IMR-90 (cell line): ENCODE results near the gene NRF1. TPM values are rescaled to one million over a fixed set of nuclear protein-coding genes. Genes with fewer than 3 reads are reported as not detected.

Source experiments
- ATAC-seq: fragments of 200-7000 bp; cut with Tn5 transposase; 2 replicates; pipeline ENCODE4 v1.9.1; 2020; ENCODE audit warnings: low read depth, mild to moderate bottlenecking, moderate library complexity
- BruUV-seq: library from RNA; stranded (reverse); fragments of 400-500 nt; replicated peaks from 2 replicates; lab custom pipeline; 2021; lab: Mats Ljungman, UMichigan
- CTCF ChIA-PET: fragments of 300-600 bp; formaldehyde crosslinking; extraction: SDS; loops from one replicate; lab custom pipeline; 2021; ENCODE audit warnings: antibody characterized with exemption; lab: Yijun Ruan, JAX
- POLR2A ChIA-PET: fragments of 300-600 bp; sonication (Branson Sonifier 250); formaldehyde crosslinking; loops from one replicate; lab custom pipeline; 2022; ENCODE audit warnings: antibody characterized with exemption; ENCODE audit not compliant: unreplicated experiment; lab: Charles Lee
- DNase-seq: peaks from one replicate; pipeline ENCODE4 v3.0.0; 2013
- H2AFZ ChIP-seq: replicated peaks from 2 replicates; pipeline ENCODE3; 2013; ENCODE audit warnings: low read length, mild to moderate bottlenecking; ENCODE audit not compliant: poor library complexity
- H2AK5ac ChIP-seq: 2 replicates; pipeline ENCODE4 v1.6.1; 2013; ENCODE audit warnings: low read depth, low read length, inconsistent platforms
- H2AK9ac ChIP-seq: replicated peaks from 2 replicates; pipeline ENCODE3; 2013; ENCODE audit warnings: mild to moderate bottlenecking, low read depth, low read length, moderate library complexity; ENCODE audit not compliant: poor library complexity
- H2BK120ac ChIP-seq: 2 replicates; pipeline ENCODE4 v1.6.1; 2013; ENCODE audit warnings: low read depth, low read length, inconsistent platforms
- H2BK15ac ChIP-seq: 3 replicates; pipeline ENCODE4 v1.6.1; 2013; ENCODE audit warnings: low read depth, low read length, inconsistent platforms
- H2BK20ac ChIP-seq: 2 replicates; pipeline ENCODE4 v1.6.1; 2013; ENCODE audit warnings: low read depth, mild to moderate bottlenecking, inconsistent platforms, low read length, moderate library complexity
- H2BK5ac ChIP-seq: 2 replicates; pipeline ENCODE4 v1.6.1; 2013; ENCODE audit warnings: mild to moderate bottlenecking, low read depth, low read length, inconsistent platforms; ENCODE audit not compliant: poor library complexity, severe bottlenecking
- H3K14ac ChIP-seq: replicated peaks from 2 replicates; pipeline ENCODE4 v1.6.1; 2013; ENCODE audit warnings: low read depth, low read length, inconsistent platforms
- H3K18ac ChIP-seq: 2 replicates; pipeline ENCODE4 v1.6.1; 2013; ENCODE audit warnings: low read depth, low read length, control low read depth
- H3K23ac ChIP-seq: 2 replicates; pipeline ENCODE4 v1.6.1; 2013; ENCODE audit warnings: low read depth, low read length, inconsistent platforms
- H3K27ac ChIP-seq: 2 replicates; pipeline ENCODE4 v1.5.1; 2013; ENCODE audit warnings: mild to moderate bottlenecking, control low read depth, low read length; ENCODE audit not compliant: insufficient read depth
- H3K27me3 ChIP-seq: 2 replicates; pipeline ENCODE4 v1.6.1; 2013; ENCODE audit warnings: low read length; ENCODE audit not compliant: control insufficient read depth, insufficient read depth
- H3K36me3 ChIP-seq: 2 replicates; pipeline ENCODE4 v1.6.1; 2013; ENCODE audit warnings: low read length, mixed read lengths; ENCODE audit not compliant: control insufficient read depth, insufficient read depth
- H3K4ac ChIP-seq: 2 replicates; pipeline ENCODE4 v1.6.1; 2013; ENCODE audit warnings: low read depth, low read length, inconsistent platforms
- H3K4me1 ChIP-seq: 2 replicates; pipeline ENCODE4 v1.6.1; 2013; ENCODE audit warnings: low read length, mixed read lengths; ENCODE audit not compliant: control insufficient read depth, insufficient read depth
- H3K4me2 ChIP-seq: 2 replicates; pipeline ENCODE4 v1.6.1; 2013; ENCODE audit warnings: low read depth, mild to moderate bottlenecking, control low read depth, low read length, moderate library complexity
- H3K4me3 ChIP-seq: 2 replicates; pipeline ENCODE4 v1.5.1; 2013; ENCODE audit warnings: low read depth, mild to moderate bottlenecking, control low read depth, low read length, moderate library complexity; ENCODE audit not compliant: insufficient read depth
- H3K56ac ChIP-seq: 2 replicates; pipeline ENCODE4 v1.6.1; 2013; ENCODE audit warnings: low read length, inconsistent platforms; ENCODE audit not compliant: insufficient read depth; ENCODE audit errors: extremely low read depth
- H3K79me1 ChIP-seq, 2 experiments: 2 replicates each; pipeline ENCODE4 v1.6.1; 2013; ENCODE audit warnings: low read length in 2 of 2, inconsistent platforms in 1 of 2, low read depth in 1 of 2
- H3K9ac ChIP-seq: 2 replicates; pipeline ENCODE4 v1.6.1; 2013; ENCODE audit warnings: low read depth, low read length, control low read depth
- H3K9me1 ChIP-seq: 2 replicates; pipeline ENCODE4 v1.6.1; 2013; ENCODE audit warnings: low read length, inconsistent platforms; ENCODE audit not compliant: insufficient read depth
- H3K9me3 ChIP-seq: 2 replicates; pipeline ENCODE4 v1.6.1; 2013; ENCODE audit warnings: low read length; ENCODE audit not compliant: control insufficient read depth, insufficient read depth
- H4K20me1 ChIP-seq: 2 replicates; pipeline ENCODE4 v1.6.1; 2013; ENCODE audit warnings: low read length, inconsistent platforms; ENCODE audit not compliant: insufficient read depth
- H4K5ac ChIP-seq: 2 replicates; pipeline ENCODE4 v1.6.1; 2013; ENCODE audit warnings: mild to moderate bottlenecking, low read depth, low read length, control low read depth
- H4K8ac ChIP-seq, 2 experiments: 2 replicates each; pipeline ENCODE4 v1.6.1; 2013; ENCODE audit warnings: low read depth in 2 of 2, low read length in 2 of 2, control low read depth in 1 of 2, inconsistent platforms in 1 of 2
- H4K91ac ChIP-seq: 2 replicates; pipeline ENCODE4 v1.6.1; 2013; ENCODE audit warnings: low read depth, low read length, inconsistent platforms; ENCODE audit not compliant: insufficient read depth
- BHLHE40 ChIP-seq: fragments of 150-350 bp; IDR thresholded peaks from 2 replicates; pipeline ENCODE4 v1.6.1; 2016; ENCODE audit warnings: mild to moderate bottlenecking, low read depth, low read length
- CEBPB ChIP-seq: IDR thresholded peaks from 2 replicates; pipeline ENCODE4 v1.6.1; 2012; ENCODE audit warnings: low read depth, low read length, improper control_type of control experiment
- CHD1 ChIP-seq: IDR thresholded peaks from 2 replicates; pipeline ENCODE4 v1.6.1; 2012; ENCODE audit warnings: low read depth, low read length, improper control_type of control experiment
- ELK1 ChIP-seq: fragments of 150-350 bp; IDR thresholded peaks from 2 replicates; pipeline ENCODE4 v1.6.1; 2016; ENCODE audit warnings: low read depth, mild to moderate bottlenecking, low read length, moderate library complexity, borderline replicate concordance
- FOS ChIP-seq: fragments of 150-350 bp; IDR thresholded peaks from 2 replicates; pipeline ENCODE4 v1.6.1; 2016; ENCODE audit warnings: low read depth, low read length
- MXI1 ChIP-seq: IDR thresholded peaks from 2 replicates; pipeline ENCODE4 v1.6.1; 2012; ENCODE audit warnings: low read depth, mild to moderate bottlenecking, low read length, moderate library complexity, borderline replicate concordance
- NFE2L2 ChIP-seq: fragments of 150-350 bp; IDR thresholded peaks from 2 replicates; pipeline ENCODE4 v1.6.1; 2016; ENCODE audit warnings: low read depth, mild to moderate bottlenecking, low read length
- RAD21 ChIP-seq: IDR thresholded peaks from 2 replicates; pipeline ENCODE4 v1.6.1; 2012; ENCODE audit warnings: low read length, improper control_type of control experiment
- RFX5 ChIP-seq: IDR thresholded peaks from 2 replicates; pipeline ENCODE4 v1.8.0; 2012; ENCODE audit warnings: low read depth, mild to moderate bottlenecking, low read length, moderate library complexity
- WGBS, 2 experiments: methylation state at CpG; one replicate each; pipeline versions ENCODE4 v1.1.5 to v1.1.7; 2013; ENCODE audit warnings: missing lambda C conversion rate in 2 of 2; ENCODE audit not compliant: insufficient read length in 1 of 2; ENCODE audit errors: extremely low coverage in 2 of 2; 5-methylcytosine and 5-hydroxymethylcytosine counted together
- dilution Hi-C: fragments of 300-500 bp; cut with HindIII; formaldehyde crosslinking; loops from one replicate; pipeline ENCODE4 v1.14.3; 2018; ENCODE audit warnings: low sequenced_read_pairs; ENCODE audit not compliant: unreplicated experiment
- in situ Hi-C: fragments of 300-500 bp; cut with MboI; formaldehyde crosslinking; loops from 3 replicates; pipeline ENCODE4 v1.14.3; 2019; ENCODE audit warnings: low sequenced_read_pairs, inconsistent platforms, mixed read lengths
- intact Hi-C: fragments of 100-400 bp; cut with micrococcal nuclease; formaldehyde crosslinking; loops from 2 replicates; pipeline ENCODE4 v1.10.0; 2022
- polyA plus RNA-seq, 3 experiments: library from polyadenylated mRNA; depleted of rRNA; stranded (reverse); fragments of >200 nt; gene quantifications; 2 replicates each; pipeline ENCODE4 v1.2.3, GENCODE V29; 2012; ENCODE audit warnings: low replicate concordance in 1 of 3
- total RNA-seq: library from RNA; depleted of rRNA; stranded (reverse); fragments of >200 nt; gene quantifications from 2 replicates; pipeline ENCODE4 v1.2.3, GENCODE V29; 2012

The NRF1 gene
- total and polyA plus RNA-seq, 2 of the 4 experiments (the other 2 are of a cell fraction), result 11.4 to 15.8 TPM

- BruUV-seq, result no TSS peak
- H3K56ac ChIP-seq, result no peak overlapping the region
- no peaks in the 10 kb centered on the region for H3K27me3 ChIP-seq
- H3K27ac ChIP-seq, result no peak overlapping the region
- WGBS, 2 experiments, result no CpG with 5 or more reads among the region's 2 CpGs
- H3K4me3 ChIP-seq, result no peak overlapping the region
- no peak overlapping the region for H2AK5ac ChIP-seq
- no peaks in the 10 kb centered on the region for H3K4me1 ChIP-seq
- H4K91ac ChIP-seq, result no peak overlapping the region
- intact Hi-C loops (loop anchor here (2.0 kb wide), 5 partner anchors 14 to 416 kb away; no protein-coding TSS in a partner anchor), dilution Hi-C loops (no loop called here), in situ Hi-C loops (no loop called here)
- H4K20me1 ChIP-seq, result peaks cover 14% of the 10 kb centered on the region; the same call in 1 of the 2 replicates
- no peaks in the 10 kb centered on the region for H3K9me3 ChIP-seq
- no peak overlapping the region for H3K14ac ChIP-seq
- no peak overlapping the region for H3K23ac ChIP-seq
- no peak overlapping the region for H2BK120ac ChIP-seq
- no peak overlapping the region for H2BK20ac ChIP-seq
- H4K8ac ChIP-seq, result no peak overlapping the region
- H3K36me3 ChIP-seq, result no peaks in the 10 kb centered on the region
- no peak for ATAC-seq
- H3K18ac ChIP-seq, result no peak overlapping the region
- no peak overlapping the region for H2BK5ac ChIP-seq
- peaks cover 32 to 48% of the 10 kb centered on the region in 2 experiments for H3K79me1 ChIP-seq
- H2AFZ ChIP-seq, result no peak overlapping the region
- H3K4ac ChIP-seq, result no peak overlapping the region
- ChIA-PET POLR2A (no interaction called here), CTCF (interaction anchor here (0.6 to 1.1 kb wide), 3 partner anchors 11 to 22 kb away, joined by 3 to 6 read pairs (median 4); no protein-coding TSS in a partner anchor)
- no peak overlapping the region for H4K5ac ChIP-seq
- no peak overlapping the region for H2BK15ac ChIP-seq
- TF ChIP-seq RAD21 (no peak), ELK1 (no peak), BHLHE40 (no peak), RFX5 (no peak), CHD1 (no peak), CEBPB (no peak), MXI1 (no peak), FOS (no peak), NFE2L2 (no peak)
- H3K9ac ChIP-seq, result no peak overlapping the region
- DNase-seq, result no peak
- no peaks in the 10 kb centered on the region for H3K9me1 ChIP-seq
- no peak overlapping the region for H3K4me2 ChIP-seq
- H2AK9ac ChIP-seq, result no peak overlapping the region
These were observed 23.0 kb downstream of the NRF1 start for GRCh38 chr7:129634361-129635034.
